Vagina (tissue), 2 donors: ENCODE measurements around the gene KCTD11. TPM values are rescaled to one million over a fixed set of nuclear protein-coding genes. Genes with fewer than 3 reads are reported as not detected.

Experiments
- DNase-seq, 2 donors: peaks; one replicate each; pipeline ENCODE4 v3.0.0-alpha.2; 2017; ENCODE audit errors: extremely low spot score in 2 of 2
- H3K27ac ChIP-seq: fragments of 200-600 bp; sonication (generic); one replicate; pipeline ENCODE4 v1.5.1; 2019
- H3K27me3 ChIP-seq: fragments of 200-600 bp; sonication (generic); one replicate; pipeline ENCODE4 v1.5.1; 2019
- H3K36me3 ChIP-seq, 2 donors: fragments of 200-600 bp; sonication (generic); one replicate each; pipeline ENCODE4 v1.5.1; 2017 to 2019
- H3K4me1 ChIP-seq: fragments of 200-600 bp; sonication (generic); one replicate; pipeline ENCODE4 v1.5.1; 2019
- H3K4me3 ChIP-seq, 2 donors: fragments of 200-600 bp; sonication (generic); 1 replicate in 1 of 2; 2 replicates in 1 of 2; pipeline ENCODE4 v1.5.1; 2016 to 2019
- H3K9me3 ChIP-seq: fragments of 200-600 bp; sonication (generic); one replicate; pipeline ENCODE4 v1.5.1; 2019
- POLR2A ChIP-seq, 2 donors: fragments of 450-650 bp; IDR thresholded peaks; one replicate each; pipeline ENCODE4 v1.6.1; 2017; ENCODE audit warnings: antibody characterized with exemption in 2 of 2, mild to moderate bottlenecking in 2 of 2, moderate library complexity in 2 of 2
- POLR2AphosphoS5 ChIP-seq, 2 donors: sonication (generic); formaldehyde crosslinking; IDR thresholded peaks; one replicate each; pipeline ENCODE4 v1.9.0; 2017; ENCODE audit warnings: antibody characterized with exemption in 2 of 2, mild to moderate bottlenecking in 2 of 2, low read depth in 1 of 2; ENCODE audit not compliant: insufficient read depth in 1 of 2
- intact Hi-C: fragments of 100-400 bp; cut with DNase I; formaldehyde crosslinking; loops from one replicate; pipeline ENCODE4 v1.15.1; 2023
- total RNA-seq: library from RNA; depleted of rRNA; stranded (reverse); fragments of >200 nt; gene quantifications from one replicate; pipeline ENCODE4 v1.2.3, GENCODE V29; 2016
- TF ChIP-seq, protein P1 (sequence below), 3 experiments: fragments of 450-650 bp in 2 of 3; fragments of 200-600 bp in 1 of 3; sonication (generic) in 1 of 3; IDR thresholded peaks; one replicate each; pipeline ENCODE4 v1.5.1; 2017 to 2019; ENCODE audit warnings: antibody characterized with exemption in 3 of 3, mild to moderate bottlenecking in 2 of 3, moderate library complexity in 2 of 3

KCTD11 gene
- total RNA-seq, result 12.5 TPM

DNA sequence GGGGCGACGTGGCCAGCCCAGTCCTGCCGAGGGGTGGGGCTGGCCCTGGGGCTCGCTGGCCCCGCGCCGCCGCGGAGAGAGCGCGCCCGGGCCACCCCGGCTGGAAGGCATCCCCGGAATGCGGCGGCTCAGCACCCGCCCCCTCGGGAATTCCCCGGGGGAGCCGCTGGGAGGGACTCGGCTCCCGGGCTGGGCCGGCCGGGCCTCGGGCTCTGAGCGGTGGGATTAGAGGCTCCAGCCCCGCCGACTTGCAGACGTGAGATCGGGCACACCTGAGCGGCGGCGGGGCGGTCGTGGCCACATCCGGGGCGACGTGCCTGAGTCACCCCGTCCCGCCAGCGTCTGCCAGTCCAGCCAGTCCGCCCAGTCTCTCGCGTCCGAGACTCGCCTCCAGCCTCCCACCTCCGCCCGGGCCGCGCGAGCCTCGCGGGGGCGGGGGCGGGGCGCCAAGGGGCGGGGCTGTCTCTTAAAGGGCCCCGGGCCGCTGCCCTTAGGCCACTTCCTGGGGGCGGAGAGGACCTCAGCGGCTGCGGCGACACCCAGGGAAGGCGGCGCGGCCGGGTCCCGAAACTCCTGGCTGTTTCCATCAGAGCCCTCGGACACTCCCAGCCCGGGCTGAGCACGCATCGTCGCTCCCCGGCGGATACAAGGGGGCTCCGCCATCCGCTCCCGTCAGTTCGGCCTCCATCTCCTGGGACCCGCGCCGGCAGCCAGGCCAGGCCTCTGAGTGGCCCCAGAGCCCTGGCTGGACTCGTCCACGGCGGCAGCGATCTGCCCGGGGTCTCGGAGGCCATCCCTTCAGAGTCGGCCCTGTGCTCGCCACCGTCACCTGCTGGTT, at the start of gene KCTD11:
Gene KCTD11 (plus strand): TSS at position 498 of the 838 bp plus-strand sequence.
- no peaks in the 10 kb centered on the region for H3K27me3 ChIP-seq
- peak within 1 kb of the TSS; percentile 96 for H3K27ac ChIP-seq
- H3K36me3 ChIP-seq, result no peaks in the 10 kb centered on the region
- no peak for DNase-seq
- H3K4me1 ChIP-seq, result peaks cover 52% of the 10 kb centered on the region
- TF ChIP-seq POLR2AphosphoS5 (IDR thresholded peaks at IDR 0.05; ENCODE audit: insufficient read depth in 1 of 2, low read depth in 1 of 2) (peak in 1 of 2 donors; percentile 81), POLR2A (IDR thresholded peaks at IDR 0.05) (peak in 1 of 2 donors; percentile 47)
- TF ChIP-seq, protein P1, sequence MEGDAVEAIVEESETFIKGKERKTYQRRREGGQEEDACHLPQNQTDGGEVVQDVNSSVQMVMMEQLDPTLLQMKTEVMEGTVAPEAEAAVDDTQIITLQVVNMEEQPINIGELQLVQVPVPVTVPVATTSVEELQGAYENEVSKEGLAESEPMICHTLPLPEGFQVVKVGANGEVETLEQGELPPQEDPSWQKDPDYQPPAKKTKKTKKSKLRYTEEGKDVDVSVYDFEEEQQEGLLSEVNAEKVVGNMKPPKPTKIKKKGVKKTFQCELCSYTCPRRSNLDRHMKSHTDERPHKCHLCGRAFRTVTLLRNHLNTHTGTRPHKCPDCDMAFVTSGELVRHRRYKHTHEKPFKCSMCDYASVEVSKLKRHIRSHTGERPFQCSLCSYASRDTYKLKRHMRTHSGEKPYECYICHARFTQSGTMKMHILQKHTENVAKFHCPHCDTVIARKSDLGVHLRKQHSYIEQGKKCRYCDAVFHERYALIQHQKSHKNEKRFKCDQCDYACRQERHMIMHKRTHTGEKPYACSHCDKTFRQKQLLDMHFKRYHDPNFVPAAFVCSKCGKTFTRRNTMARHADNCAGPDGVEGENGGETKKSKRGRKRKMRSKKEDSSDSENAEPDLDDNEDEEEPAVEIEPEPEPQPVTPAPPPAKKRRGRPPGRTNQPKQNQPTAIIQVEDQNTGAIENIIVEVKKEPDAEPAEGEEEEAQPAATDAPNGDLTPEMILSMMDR (IDR thresholded peaks at IDR 0.05), result peak in 2 of 3 experiments; percentile 10
- intact Hi-C loops, result loop anchor here (5.0 to 10.0 kb wide), 4 partner anchors 55 to 213 kb away; partner anchors contain the start of genes FGF11, NLGN2, POLR2A and SENP3
- H3K4me3 ChIP-seq, result peak within 1 kb of the TSS; percentile 87 to 99
- H3K9me3 ChIP-seq, result no peaks in the 10 kb centered on the region

DNA sequence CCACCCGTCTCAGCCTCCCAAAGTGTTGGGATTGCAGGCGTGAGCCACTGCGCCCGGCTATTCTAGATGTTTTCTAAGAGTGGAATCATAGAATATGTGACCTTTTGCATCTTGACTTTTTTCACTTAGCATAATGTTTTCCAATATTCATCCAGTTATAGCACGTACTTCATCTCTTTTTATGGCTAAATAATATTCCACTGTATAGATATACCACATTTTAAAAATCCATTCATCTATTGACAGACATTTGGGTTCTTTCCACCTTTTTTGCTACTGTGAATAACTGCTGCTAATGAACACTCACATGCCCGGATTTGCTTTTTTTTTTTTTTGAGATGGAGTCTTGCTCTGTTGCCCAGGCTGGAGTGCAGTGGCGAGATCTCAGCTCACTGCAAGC, 47.8 kb upstream of the KCTD11 start:
- TF ChIP-seq POLR2AphosphoS5 (IDR thresholded peaks at IDR 0.05; ENCODE audit: insufficient read depth in 1 of 2, low read depth in 1 of 2) (no peak), POLR2A (IDR thresholded peaks at IDR 0.05) (no peak)
- TF ChIP-seq, protein P1 (IDR thresholded peaks at IDR 0.05), result no peak
- no peak overlapping the region for H3K4me3 ChIP-seq
- intact Hi-C loops, result no loop called here
- H3K27ac ChIP-seq, result no peak overlapping the region
- no peak for DNase-seq
- H3K36me3 ChIP-seq, result no peaks in the 10 kb centered on the region
- no peaks in the 10 kb centered on the region for H3K27me3 ChIP-seq
- peaks cover 20% of the 10 kb centered on the region for H3K4me1 ChIP-seq
- no peaks in the 10 kb centered on the region for H3K9me3 ChIP-seq

DNA sequence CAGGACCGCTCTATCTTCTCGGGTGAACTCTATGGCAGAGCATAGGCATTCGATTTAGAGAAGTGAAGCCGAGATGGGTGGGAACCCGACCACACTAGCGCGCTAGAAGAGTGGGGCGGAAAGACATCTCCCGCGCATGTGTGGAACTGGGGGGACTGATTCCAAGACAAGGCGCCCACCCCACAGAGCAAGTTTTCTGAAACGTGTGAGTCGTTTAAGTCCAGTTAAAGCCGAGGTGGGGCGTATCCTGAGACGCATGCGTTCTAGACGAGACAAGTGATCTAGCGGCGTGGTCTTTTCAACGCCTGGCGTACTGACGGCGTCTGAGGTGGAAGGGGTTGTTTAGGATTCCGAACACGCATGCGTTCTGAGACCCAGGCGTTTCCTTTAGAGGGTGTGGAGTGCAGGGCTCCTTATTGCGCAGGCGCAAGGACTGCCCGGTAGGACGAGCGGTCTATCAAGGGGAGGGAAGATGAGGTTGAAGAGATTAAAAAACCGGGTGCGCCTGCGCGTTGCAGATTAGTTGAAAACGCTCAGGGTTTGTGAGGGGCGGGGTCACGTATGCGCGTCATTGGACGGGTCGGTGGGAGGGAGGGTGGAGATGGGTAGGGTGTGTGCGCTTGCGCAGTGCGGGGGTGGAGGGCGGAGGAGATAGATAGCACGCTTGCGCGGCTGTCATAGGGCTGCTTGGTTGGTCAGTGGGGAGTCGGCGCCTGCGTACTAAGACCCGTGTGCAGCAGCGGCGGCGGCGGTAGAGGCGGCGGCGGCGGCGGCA, 44.9 kb upstream of the KCTD11 start, which contains the start of gene EIF5A:
Gene EIF5A (plus strand): TSS at position 718 of the 775 bp plus-strand sequence. CDS start 2,008 bp downstream, outside the sequence.
- Histone ChIP-seq H3K27ac (peak within 1 kb of the TSS; percentile 94), H3K36me3 (peaks cover 3 to 27% of the 10 kb centered on the region in 2 donors), H3K4me3 (peak within 1 kb of the TSS; percentile 74 to 83), H3K4me1 (peaks cover 48% of the 10 kb centered on the region), H3K9me3 (no peaks in the 10 kb centered on the region), H3K27me3 (no peaks in the 10 kb centered on the region)
- DNase-seq, result peak; percentile 100
- TF ChIP-seq POLR2AphosphoS5 (IDR thresholded peaks at IDR 0.05; ENCODE audit: insufficient read depth in 1 of 2, low read depth in 1 of 2) (peak; percentile 94 to 98), POLR2A (IDR thresholded peaks at IDR 0.05) (peak in 1 of 2 donors; percentile 96)
- TF ChIP-seq, protein P1 (IDR thresholded peaks at IDR 0.05), result no peak
- intact Hi-C loops, result no loop called here

DNA sequence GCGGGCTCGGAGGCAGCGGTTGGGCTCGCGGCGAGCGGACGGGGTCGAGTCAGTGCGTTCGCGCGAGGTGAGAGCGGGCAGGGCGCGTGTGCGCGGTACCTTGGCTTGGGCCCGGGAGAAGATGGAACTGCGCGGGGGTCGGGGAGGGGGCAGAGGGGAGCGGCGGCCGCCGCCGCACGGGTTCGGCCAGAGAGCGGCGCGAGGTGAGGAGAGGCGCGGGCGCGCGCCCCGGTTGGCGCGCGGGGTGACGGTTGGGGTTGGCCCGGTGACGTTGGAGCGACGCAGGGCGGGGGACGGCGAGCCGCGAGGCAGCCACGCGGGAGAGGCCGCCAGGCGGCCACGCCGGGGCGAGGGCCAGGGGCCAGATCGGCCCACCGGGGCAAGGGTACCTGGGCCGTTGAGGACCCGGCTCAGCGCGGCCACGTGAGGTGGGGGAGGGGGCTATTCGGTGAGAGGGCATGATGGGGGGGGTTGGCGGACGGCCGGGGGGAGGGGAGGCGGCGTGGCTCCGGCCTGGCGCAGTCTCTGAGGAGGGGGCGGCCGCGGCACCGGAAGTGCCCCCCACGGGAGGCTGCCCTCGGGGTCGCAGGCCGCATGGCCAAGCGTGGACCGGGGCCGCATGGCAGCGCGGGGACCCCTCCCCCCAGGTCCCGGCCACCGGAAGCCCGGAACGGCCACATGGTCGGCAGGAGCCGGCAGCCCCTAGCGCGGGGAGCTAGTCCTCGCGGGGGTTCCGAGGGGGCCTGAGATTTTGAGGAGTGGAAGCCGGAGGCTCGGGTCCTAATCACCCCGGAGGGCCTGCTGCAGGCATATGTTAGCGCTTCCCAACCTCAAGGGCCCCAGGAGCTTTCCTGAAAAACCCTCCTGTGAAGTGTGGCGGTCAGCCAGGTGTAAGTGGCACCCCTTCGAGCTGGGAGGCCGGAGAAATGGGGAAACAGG, 44.0 kb upstream of the KCTD11 start:
- no peak for DNase-seq
- H3K4me3 ChIP-seq, result peak overlapping the region; percentile 74 to 83
- peak overlapping the region; percentile 94 for H3K27ac ChIP-seq
- peaks cover 50% of the 10 kb centered on the region for H3K4me1 ChIP-seq
- H3K9me3 ChIP-seq, result no peaks in the 10 kb centered on the region
- peaks cover 3 to 36% of the 10 kb centered on the region in 2 donors for H3K36me3 ChIP-seq
- intact Hi-C loops, result no loop called here
- H3K27me3 ChIP-seq, result no peaks in the 10 kb centered on the region
- TF ChIP-seq, protein P1 (IDR thresholded peaks at IDR 0.05), result no peak
- TF ChIP-seq POLR2AphosphoS5 (IDR thresholded peaks at IDR 0.05; ENCODE audit: insufficient read depth in 1 of 2, low read depth in 1 of 2) (peak in 1 of 2 donors; percentile 47), POLR2A (IDR thresholded peaks at IDR 0.05) (no peak)
